ENCODE measurements around the gene APOL5. TPM values are rescaled to one million over a fixed set of nuclear protein-coding genes. Genes with fewer than 3 reads are reported as not detected.

Gene APOL5
- polyA plus RNA-seq, 1 of the 3 experiments (the other 2 are of a cell fraction) = not detected

DNA sequence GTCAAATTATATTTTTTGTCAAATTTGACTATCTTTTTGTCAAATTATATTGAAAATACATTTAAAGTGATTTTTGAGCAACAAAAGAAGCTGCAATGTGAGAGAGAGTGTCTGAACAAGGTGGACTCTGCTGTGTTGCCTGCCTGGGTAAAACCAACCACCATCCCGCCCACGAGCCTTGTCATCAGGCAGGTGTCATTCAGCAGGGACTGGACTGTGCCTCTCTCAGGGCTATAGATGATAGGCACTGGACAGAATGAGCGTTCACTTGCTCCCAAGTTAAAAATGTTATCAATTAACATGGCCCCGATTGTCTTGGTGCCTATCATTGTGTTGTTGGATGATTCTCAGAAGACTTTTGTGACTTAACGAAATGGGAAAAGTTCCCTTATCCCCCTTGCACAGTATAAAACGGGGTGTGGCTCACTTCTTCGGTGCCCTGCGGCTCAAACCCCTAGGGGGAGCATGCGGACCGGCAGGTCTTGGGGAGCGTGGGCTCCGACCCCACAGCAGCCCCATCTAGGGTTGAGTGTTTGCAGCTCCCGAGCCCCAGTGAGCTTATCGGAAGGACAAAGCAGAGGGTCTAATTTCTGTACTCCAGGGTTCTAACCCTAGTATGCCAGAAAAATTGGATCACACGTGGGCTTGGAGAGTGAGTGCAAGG, 1.7 kb downstream of the APOL5 start:
- CTCF ChIA-PET = no interaction called here

DNA sequence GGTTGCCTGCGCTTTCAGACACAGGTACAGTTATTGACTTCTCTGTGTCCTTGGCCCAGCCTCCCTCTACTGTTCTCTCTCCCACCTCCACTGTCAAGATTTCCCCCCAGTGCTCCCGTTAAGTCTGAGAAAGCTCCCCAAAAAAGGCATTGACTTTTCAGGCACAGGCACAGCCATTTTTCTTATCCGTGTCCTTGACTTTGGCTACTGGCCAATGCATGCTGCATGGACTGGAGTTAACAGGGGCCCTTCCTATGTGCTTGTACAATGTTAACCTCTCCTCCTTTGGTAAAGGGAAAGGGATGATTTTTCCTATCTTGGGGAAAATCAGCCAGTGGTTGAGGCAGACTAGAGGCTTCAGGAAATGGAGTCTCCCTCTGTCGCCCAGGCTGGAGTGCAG, 4.3 kb downstream of the APOL5 start:
- ChIA-PET CTCF (interaction anchor here (1.5 kb wide), 1 partner anchor 13 kb away, joined by 6 read pairs; no protein-coding TSS in a partner anchor), POLR2A (no interaction called here)
- H3K27ac ChIP-seq (ENCODE audit: low read depth in 2 of 2, low read length in 1 of 2) = no peak overlapping the region
- WGBS (ENCODE audit: low lambda C conversion rate) = 66% methylated on average over 4 of the region's 4 CpGs
- no peaks in the 10 kb centered on the region for H4K20me1 ChIP-seq (ENCODE audit: insufficient read depth)
- H3K4me2 ChIP-seq = no peak overlapping the region
- H3K27me3 ChIP-seq (ENCODE audit: insufficient read depth) = no peaks in the 10 kb centered on the region
- peak; percentile 44 for DNase-seq
- H3K9me2 ChIP-seq = no peaks in the 10 kb centered on the region
- no peaks in the 10 kb centered on the region for H3K79me2 ChIP-seq (ENCODE audit: insufficient read depth)
- H3K4me3 ChIP-seq (ENCODE audit: low read depth in 2 of 2, low read length in 1 of 2) = no peak overlapping the region
- TF ChIP-seq GABPA (IDR thresholded peaks at IDR 0.05; ENCODE audit: low read depth) (no peak), NFIC (IDR thresholded peaks at IDR 0.05; ENCODE audit: borderline replicate concordance) (no peak; the same call in 1 of the 2 replicates), RXRA (IDR thresholded peaks at IDR 0.05; ENCODE audit: borderline replicate concordance, low read depth) (no peak)
- TF ChIP-seq, protein P1, sequence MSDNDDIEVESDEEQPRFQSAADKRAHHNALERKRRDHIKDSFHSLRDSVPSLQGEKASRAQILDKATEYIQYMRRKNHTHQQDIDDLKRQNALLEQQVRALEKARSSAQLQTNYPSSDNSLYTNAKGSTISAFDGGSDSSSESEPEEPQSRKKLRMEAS (IDR thresholded peaks at IDR 0.05; ENCODE audit: low read depth) = no peak
- H2AFZ ChIP-seq (ENCODE audit: low read depth) = no peak overlapping the region
- H3K4me1 ChIP-seq (ENCODE audit: control insufficient read depth in 1 of 2, insufficient read depth in 2 of 2, low read depth in 1 of 2, low read length in 1 of 2) = peaks cover 0 to 7% of the 10 kb centered on the region in 2 experiments; a peak in 1 of 4 replicates
- H3K9me3 ChIP-seq = no peaks in the 10 kb centered on the region
- H3K9ac ChIP-seq = no peak overlapping the region
- no peaks in the 10 kb centered on the region for H3F3A ChIP-seq (replicated peaks; ENCODE audit: insufficient read depth)
- no peaks in the 10 kb centered on the region for H3K36me3 ChIP-seq (replicated peaks in 1 of 2; ENCODE audit: control insufficient read depth in 1 of 2, insufficient read depth in 2 of 2, low read length in 1 of 2)

More for the DNA sequence above, 1.7 kb downstream of the APOL5 start:
- H3K4me2 ChIP-seq = no peak overlapping the region
- POLR2A ChIA-PET = no interaction called here
- WGBS (ENCODE audit: low lambda C conversion rate) = 76% methylated on average over 14 of the region's 15 CpGs
- no peak overlapping the region for H3K9ac ChIP-seq
- TF ChIP-seq, protein P2, sequence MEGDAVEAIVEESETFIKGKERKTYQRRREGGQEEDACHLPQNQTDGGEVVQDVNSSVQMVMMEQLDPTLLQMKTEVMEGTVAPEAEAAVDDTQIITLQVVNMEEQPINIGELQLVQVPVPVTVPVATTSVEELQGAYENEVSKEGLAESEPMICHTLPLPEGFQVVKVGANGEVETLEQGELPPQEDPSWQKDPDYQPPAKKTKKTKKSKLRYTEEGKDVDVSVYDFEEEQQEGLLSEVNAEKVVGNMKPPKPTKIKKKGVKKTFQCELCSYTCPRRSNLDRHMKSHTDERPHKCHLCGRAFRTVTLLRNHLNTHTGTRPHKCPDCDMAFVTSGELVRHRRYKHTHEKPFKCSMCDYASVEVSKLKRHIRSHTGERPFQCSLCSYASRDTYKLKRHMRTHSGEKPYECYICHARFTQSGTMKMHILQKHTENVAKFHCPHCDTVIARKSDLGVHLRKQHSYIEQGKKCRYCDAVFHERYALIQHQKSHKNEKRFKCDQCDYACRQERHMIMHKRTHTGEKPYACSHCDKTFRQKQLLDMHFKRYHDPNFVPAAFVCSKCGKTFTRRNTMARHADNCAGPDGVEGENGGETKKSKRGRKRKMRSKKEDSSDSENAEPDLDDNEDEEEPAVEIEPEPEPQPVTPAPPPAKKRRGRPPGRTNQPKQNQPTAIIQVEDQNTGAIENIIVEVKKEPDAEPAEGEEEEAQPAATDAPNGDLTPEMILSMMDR (IDR thresholded peaks at IDR 0.05) = 0 out of 2 replicates have a peak, but pooled peaks have one; percentile 12
- no peak for TF ChIP-seq ELF1 (IDR thresholded peaks at IDR 0.05)
- no peaks in the 10 kb centered on the region for H3K9me3 ChIP-seq
- no peaks in the 10 kb centered on the region for H3K9me2 ChIP-seq
- H3F3A ChIP-seq (replicated peaks; ENCODE audit: insufficient read depth) = no peaks in the 10 kb centered on the region
- DNase-seq = no peak
- H3K27me3 ChIP-seq (ENCODE audit: insufficient read depth) = no peaks in the 10 kb centered on the region
- H3K4me3 ChIP-seq (ENCODE audit: low read depth in 2 of 2, low read length in 1 of 2) = no peak overlapping the region
- no peak overlapping the region for H3K27ac ChIP-seq (ENCODE audit: low read depth in 2 of 2, low read length in 1 of 2)
- H3K36me3 ChIP-seq (replicated peaks in 1 of 2; ENCODE audit: control insufficient read depth in 1 of 2, insufficient read depth in 2 of 2, low read length in 1 of 2) = no peaks in the 10 kb centered on the region
- no peak overlapping the region for H2AFZ ChIP-seq (ENCODE audit: low read depth)
- no peaks in the 10 kb centered on the region for H4K20me1 ChIP-seq (ENCODE audit: insufficient read depth)
- H3K4me1 ChIP-seq (ENCODE audit: control insufficient read depth in 1 of 2, insufficient read depth in 2 of 2, low read depth in 1 of 2, low read length in 1 of 2) = peaks cover 0 to 7% of the 10 kb centered on the region in 2 experiments; a peak in 1 of 4 replicates
- H3K79me2 ChIP-seq (ENCODE audit: insufficient read depth) = no peaks in the 10 kb centered on the region

DNA sequence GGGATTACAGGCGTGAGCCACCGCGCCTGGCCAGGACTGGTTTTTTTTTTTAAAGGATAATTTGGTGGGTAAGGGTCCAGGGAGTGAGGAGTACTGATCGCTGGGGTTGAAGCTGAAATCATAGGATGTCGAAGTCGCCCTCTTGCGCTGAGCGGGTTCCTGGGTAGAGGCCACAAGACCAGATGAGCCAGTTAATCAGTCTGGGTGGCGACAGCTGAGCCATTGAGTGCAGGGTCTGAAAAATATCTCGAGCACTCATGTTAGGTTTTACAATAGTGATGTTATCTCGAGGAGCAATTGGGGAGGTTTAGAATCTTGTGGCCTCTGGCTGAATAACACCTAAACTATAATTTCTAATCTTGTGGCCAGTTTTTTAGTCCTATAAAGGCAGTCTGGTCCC, 7.8 kb downstream of the APOL5 start:
- H3K27me3 ChIP-seq (ENCODE audit: insufficient read depth) = no peaks in the 10 kb centered on the region
- H3K4me2 ChIP-seq = no peak overlapping the region
- ChIA-PET POLR2A (no interaction called here), CTCF (interaction anchor here (1.3 kb wide), 1 partner anchor 295 kb away, joined by 3 read pairs; no protein-coding TSS in a partner anchor)
- H3K9ac ChIP-seq = no peak overlapping the region
- 83% methylated on average over 11 of the region's 11 CpGs for WGBS (ENCODE audit: low lambda C conversion rate)
- no peaks in the 10 kb centered on the region for H3K9me2 ChIP-seq
- DNase-seq = no peak
- H3K36me3 ChIP-seq (replicated peaks in 1 of 2; ENCODE audit: control insufficient read depth in 1 of 2, insufficient read depth in 2 of 2, low read length in 1 of 2) = no peaks in the 10 kb centered on the region
- H3K4me1 ChIP-seq (ENCODE audit: control insufficient read depth in 1 of 2, insufficient read depth in 2 of 2, low read depth in 1 of 2, low read length in 1 of 2) = peaks cover 0 to 7% of the 10 kb centered on the region in 2 experiments; a peak in 1 of 4 replicates
- H3K79me2 ChIP-seq (ENCODE audit: insufficient read depth) = no peaks in the 10 kb centered on the region
- no peak overlapping the region for H2AFZ ChIP-seq (ENCODE audit: low read depth)
- no peak overlapping the region for H3K4me3 ChIP-seq (ENCODE audit: low read depth in 2 of 2, low read length in 1 of 2)
- no peak overlapping the region for H3K27ac ChIP-seq (ENCODE audit: low read depth in 2 of 2, low read length in 1 of 2)
- no peaks in the 10 kb centered on the region for H3K9me3 ChIP-seq
- H4K20me1 ChIP-seq (ENCODE audit: insufficient read depth) = no peaks in the 10 kb centered on the region
- H3F3A ChIP-seq (replicated peaks; ENCODE audit: insufficient read depth) = no peaks in the 10 kb centered on the region
- TF ChIP-seq, protein P3, sequence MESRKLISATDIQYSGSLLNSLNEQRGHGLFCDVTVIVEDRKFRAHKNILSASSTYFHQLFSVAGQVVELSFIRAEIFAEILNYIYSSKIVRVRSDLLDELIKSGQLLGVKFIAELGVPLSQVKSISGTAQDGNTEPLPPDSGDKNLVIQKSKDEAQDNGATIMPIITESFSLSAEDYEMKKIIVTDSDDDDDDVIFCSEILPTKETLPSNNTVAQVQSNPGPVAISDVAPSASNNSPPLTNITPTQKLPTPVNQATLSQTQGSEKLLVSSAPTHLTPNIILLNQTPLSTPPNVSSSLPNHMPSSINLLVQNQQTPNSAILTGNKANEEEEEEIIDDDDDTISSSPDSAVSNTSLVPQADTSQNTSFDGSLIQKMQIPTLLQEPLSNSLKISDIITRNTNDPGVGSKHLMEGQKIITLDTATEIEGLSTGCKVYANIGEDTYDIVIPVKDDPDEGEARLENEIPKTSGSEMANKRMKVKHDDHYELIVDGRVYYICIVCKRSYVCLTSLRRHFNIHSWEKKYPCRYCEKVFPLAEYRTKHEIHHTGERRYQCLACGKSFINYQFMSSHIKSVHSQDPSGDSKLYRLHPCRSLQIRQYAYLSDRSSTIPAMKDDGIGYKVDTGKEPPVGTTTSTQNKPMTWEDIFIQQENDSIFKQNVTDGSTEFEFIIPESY (IDR thresholded peaks at IDR 0.05; ENCODE audit: borderline replicate concordance, low read depth) = no peak
- TF ChIP-seq RCOR1 (IDR thresholded peaks at IDR 0.05; ENCODE audit: low read length) (no peak), GABPA (IDR thresholded peaks at IDR 0.05; ENCODE audit: low read depth) (no peak), GATA2 (CRISPR knock-in tag; IDR thresholded peaks at IDR 0.05) (no peak), MXI1 (IDR thresholded peaks at IDR 0.05; ENCODE audit: low read depth, low read length) (no peak), FOXJ3 (CRISPR knock-in tag; IDR thresholded peaks at IDR 0.05) (no peak), TEAD4 (IDR thresholded peaks at IDR 0.05; ENCODE audit: borderline replicate concordance, insufficient read depth) (no peak), FOSL2 (IDR thresholded peaks at IDR 0.05; ENCODE audit: borderline replicate concordance, low read depth) (no peak), NRF1 (IDR thresholded peaks at IDR 0.05; ENCODE audit: low read depth, low read length) (no peak), EP300 (IDR thresholded peaks at IDR 0.05; ENCODE audit: borderline replicate concordance in 1 of 2, low read depth in 1 of 2, low read length in 1 of 2) (no peak), TCF12 (IDR thresholded peaks at IDR 0.05) (no peak)
- TF ChIP-seq, protein P4, sequence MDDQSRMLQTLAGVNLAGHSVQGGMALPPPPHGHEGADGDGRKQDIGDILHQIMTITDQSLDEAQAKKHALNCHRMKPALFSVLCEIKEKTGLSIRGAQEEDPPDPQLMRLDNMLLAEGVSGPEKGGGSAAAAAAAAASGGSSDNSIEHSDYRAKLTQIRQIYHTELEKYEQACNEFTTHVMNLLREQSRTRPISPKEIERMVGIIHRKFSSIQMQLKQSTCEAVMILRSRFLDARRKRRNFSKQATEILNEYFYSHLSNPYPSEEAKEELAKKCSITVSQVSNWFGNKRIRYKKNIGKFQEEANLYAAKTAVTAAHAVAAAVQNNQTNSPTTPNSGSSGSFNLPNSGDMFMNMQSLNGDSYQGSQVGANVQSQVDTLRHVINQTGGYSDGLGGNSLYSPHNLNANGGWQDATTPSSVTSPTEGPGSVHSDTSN (IDR thresholded peaks at IDR 0.05) = no peak
- TF ChIP-seq, protein P1 (IDR thresholded peaks at IDR 0.05; ENCODE audit: low read depth) = no peak
